K562 (cell line): ENCODE data around the gene TIMP1. TPM values are rescaled to one million over a fixed set of nuclear protein-coding genes. Genes with fewer than 3 reads are reported as not detected.

Source experiments
- CHD4 ChIP-seq: fragments of 200-600 bp; sonication (generic); IDR thresholded peaks from 3 replicates; pipeline ENCODE4 v1.6.1; 2012; ENCODE audit warnings: low read depth, mild to moderate bottlenecking, mixed read lengths, low read length, inconsistent platforms; ENCODE audit not compliant: insufficient read depth, insufficient replicate concordance, poor library complexity, severe bottlenecking
- PHB2 ChIP-seq: fragments of 450-650 bp; IDR thresholded peaks from 2 replicates; pipeline ENCODE4 v1.6.1; 2017; ENCODE audit warnings: low read depth
- POLR2B ChIP-seq: fragments of 450-650 bp; IDR thresholded peaks from 2 replicates; pipeline ENCODE4 v1.6.1; 2018; ENCODE audit warnings: low read depth; ENCODE audit not compliant: partially characterized antibody
- RCOR1 ChIP-seq, 2 experiments: IDR thresholded peaks; 2 replicates each; pipeline ENCODE4 v1.6.1; 2012; ENCODE audit warnings: low read depth in 2 of 2, low read length in 2 of 2, borderline replicate concordance in 1 of 2, improper control_type of control experiment in 1 of 2
- ZC3H11A ChIP-seq: IDR thresholded peaks from 2 replicates; pipeline ENCODE4 v1.6.1; 2012; ENCODE audit warnings: low read depth, low read length, improper control_type of control experiment
- ZNF146 ChIP-seq: IDR thresholded peaks from one replicate; pipeline ENCODE4 v1.6.1; 2018; ENCODE audit warnings: missing compliant biosample characterization; ENCODE audit not compliant: unreplicated experiment
- ZNF175 ChIP-seq: fragments of 200-800 bp; sonication (Bioruptor generic); IDR thresholded peaks from 2 replicates; pipeline ENCODE4 v1.6.1; 2016; ENCODE audit warnings: low read depth, mild to moderate bottlenecking, missing genetic modification characterization, missing compliant biosample characterization
- ZNF316 ChIP-seq: fragments of 450-650 bp; IDR thresholded peaks from 2 replicates; pipeline ENCODE4 v1.6.1; 2016
- ZNF384 ChIP-seq: IDR thresholded peaks from 2 replicates; pipeline ENCODE4 v1.6.1; 2012; ENCODE audit warnings: low read depth, low read length, improper control_type of control experiment
- ZNF75A ChIP-seq: fragments of 450-650 bp; formaldehyde crosslinking; IDR thresholded peaks from 2 replicates; pipeline ENCODE4 v1.4.0; 2020; ENCODE audit warnings: mild to moderate bottlenecking
- polyA plus RNA-seq, 8 experiments: library from polyadenylated mRNA; depleted of rRNA in 4 of 8; stranded (reverse) in 5 of 8; unstranded in 3 of 8; fragments of >200 nt; fragmentation: Nextera tagmentation in 2 of 8; fragmentation: Illumina TruSeq in 1 of 8; extraction: Ambion mirVana in 2 of 8; extraction: Trizol in 1 of 8; gene quantifications; 2 replicates each; pipeline versions ENCODE4 v1.2.1 to v1.2.3, GENCODE V29; 2011 to 2014; ENCODE audit warnings: inconsistent platforms in 1 of 8, missing spikeins in 1 of 8
- total RNA-seq, 7 experiments: library from RNA; depleted of rRNA in 6 of 7; stranded (reverse); fragments of >200 nt in 6 of 7; fragmentation: Illumina TruSeq in 2 of 7; extraction: Trizol in 2 of 7; gene quantifications; 2 replicates each; pipeline versions ENCODE4 v1.2.1 to v1.2.3, GENCODE V29; 2011 to 2021; ENCODE audit warnings: low replicate concordance in 1 of 7
- TF ChIP-seq, protein P1 (sequence below): sonication (generic); formaldehyde crosslinking; IDR thresholded peaks from 2 replicates; pipeline ENCODE4 v1.8.0; 2022; ENCODE audit warnings: mild to moderate bottlenecking, missing genetic modification reagents
- TF ChIP-seq, protein P2 (sequence below): fragments of 450-650 bp; IDR thresholded peaks from one replicate; pipeline ENCODE4 v1.6.1; 2018; ENCODE audit warnings: mild to moderate bottlenecking, moderate library complexity; ENCODE audit not compliant: partially characterized antibody
- TF ChIP-seq, protein P3 (sequence below): fragments of 450-650 bp; IDR thresholded peaks from 2 replicates; pipeline ENCODE4 v1.6.1; 2016; ENCODE audit warnings: low read depth, mild to moderate bottlenecking, moderate library complexity

TIMP1 gene
- total and polyA plus RNA-seq, 9 of the 15 experiments (the other 6 are each of a cell fraction or from before 2014, with no cell fraction given) = 115 to 699 (median 273) TPM

DNA sequence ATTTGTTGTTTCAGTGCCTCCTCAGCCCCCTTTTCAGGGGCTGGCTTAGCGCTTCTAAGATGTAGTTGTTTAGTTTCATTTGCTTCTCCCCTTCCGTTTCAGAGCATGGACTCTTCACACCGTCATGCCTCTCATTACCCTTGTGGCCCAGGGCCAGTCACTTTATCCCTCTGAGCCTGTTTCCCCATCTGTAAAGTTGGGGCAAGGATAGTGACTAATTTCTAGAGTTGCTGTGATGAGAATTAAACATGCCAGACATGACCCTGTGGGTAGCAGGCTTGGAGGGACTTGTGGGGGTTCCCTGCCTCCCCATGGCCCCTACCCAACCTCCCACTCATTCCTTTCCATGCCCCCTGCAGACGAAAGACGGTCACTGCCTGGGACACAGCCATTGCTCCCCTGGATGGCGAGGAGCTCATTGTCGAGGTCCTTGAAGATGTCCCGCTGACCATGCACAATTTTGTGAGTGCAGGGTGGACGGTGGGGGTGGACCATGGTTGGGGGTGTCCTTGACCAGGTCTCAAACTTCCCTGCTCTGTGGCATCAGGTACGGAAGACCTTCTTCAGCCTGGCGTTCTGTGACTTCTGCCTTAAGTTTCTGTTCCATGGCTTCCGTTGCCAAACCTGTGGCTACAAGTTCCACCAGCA, 17.7 kb upstream of the TIMP1 start (continued):
- TF ChIP-seq, protein P1, sequence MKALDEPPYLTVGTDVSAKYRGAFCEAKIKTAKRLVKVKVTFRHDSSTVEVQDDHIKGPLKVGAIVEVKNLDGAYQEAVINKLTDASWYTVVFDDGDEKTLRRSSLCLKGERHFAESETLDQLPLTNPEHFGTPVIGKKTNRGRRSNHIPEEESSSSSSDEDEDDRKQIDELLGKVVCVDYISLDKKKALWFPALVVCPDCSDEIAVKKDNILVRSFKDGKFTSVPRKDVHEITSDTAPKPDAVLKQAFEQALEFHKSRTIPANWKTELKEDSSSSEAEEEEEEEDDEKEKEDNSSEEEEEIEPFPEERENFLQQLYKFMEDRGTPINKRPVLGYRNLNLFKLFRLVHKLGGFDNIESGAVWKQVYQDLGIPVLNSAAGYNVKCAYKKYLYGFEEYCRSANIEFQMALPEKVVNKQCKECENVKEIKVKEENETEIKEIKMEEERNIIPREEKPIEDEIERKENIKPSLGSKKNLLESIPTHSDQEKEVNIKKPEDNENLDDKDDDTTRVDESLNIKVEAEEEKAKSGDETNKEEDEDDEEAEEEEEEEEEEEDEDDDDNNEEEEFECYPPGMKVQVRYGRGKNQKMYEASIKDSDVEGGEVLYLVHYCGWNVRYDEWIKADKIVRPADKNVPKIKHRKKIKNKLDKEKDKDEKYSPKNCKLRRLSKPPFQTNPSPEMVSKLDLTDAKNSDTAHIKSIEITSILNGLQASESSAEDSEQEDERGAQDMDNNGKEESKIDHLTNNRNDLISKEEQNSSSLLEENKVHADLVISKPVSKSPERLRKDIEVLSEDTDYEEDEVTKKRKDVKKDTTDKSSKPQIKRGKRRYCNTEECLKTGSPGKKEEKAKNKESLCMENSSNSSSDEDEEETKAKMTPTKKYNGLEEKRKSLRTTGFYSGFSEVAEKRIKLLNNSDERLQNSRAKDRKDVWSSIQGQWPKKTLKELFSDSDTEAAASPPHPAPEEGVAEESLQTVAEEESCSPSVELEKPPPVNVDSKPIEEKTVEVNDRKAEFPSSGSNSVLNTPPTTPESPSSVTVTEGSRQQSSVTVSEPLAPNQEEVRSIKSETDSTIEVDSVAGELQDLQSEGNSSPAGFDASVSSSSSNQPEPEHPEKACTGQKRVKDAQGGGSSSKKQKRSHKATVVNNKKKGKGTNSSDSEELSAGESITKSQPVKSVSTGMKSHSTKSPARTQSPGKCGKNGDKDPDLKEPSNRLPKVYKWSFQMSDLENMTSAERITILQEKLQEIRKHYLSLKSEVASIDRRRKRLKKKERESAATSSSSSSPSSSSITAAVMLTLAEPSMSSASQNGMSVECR (CRISPR knock-in tag) = no peak
- no peak for TF ChIP-seq ZNF384
- 0 out of 2 replicates have a peak, but pooled peaks have one; percentile 15 for TF ChIP-seq ZNF175 (CRISPR knock-in tag)
- TF ChIP-seq POLR2B = no peak
- 0 out of 2 replicates have a peak, but pooled peaks have one; percentile 16 for TF ChIP-seq ZNF316
- TF ChIP-seq ZNF146 (CRISPR knock-in tag) = no peak
- TF ChIP-seq PHB2 = no peak
- TF ChIP-seq ZNF75A (CRISPR knock-in tag) = no peak
- TF ChIP-seq CHD4 = no peak
- TF ChIP-seq, protein P2, sequence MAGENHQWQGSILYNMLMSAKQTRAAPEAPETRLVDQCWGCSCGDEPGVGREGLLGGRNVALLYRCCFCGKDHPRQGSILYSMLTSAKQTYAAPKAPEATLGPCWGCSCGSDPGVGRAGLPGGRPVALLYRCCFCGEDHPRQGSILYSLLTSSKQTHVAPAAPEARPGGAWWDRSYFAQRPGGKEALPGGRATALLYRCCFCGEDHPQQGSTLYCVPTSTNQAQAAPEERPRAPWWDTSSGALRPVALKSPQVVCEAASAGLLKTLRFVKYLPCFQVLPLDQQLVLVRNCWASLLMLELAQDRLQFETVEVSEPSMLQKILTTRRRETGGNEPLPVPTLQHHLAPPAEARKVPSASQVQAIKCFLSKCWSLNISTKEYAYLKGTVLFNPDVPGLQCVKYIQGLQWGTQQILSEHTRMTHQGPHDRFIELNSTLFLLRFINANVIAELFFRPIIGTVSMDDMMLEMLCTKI = no peak
- no peak for TF ChIP-seq RCOR1 (IDR thresholded peaks at IDR 0.05; ENCODE audit: borderline replicate concordance in 1 of 2, low read depth in 2 of 2, low read length in 2 of 2)
- TF ChIP-seq ZC3H11A = no peak
- TF ChIP-seq, protein P3, sequence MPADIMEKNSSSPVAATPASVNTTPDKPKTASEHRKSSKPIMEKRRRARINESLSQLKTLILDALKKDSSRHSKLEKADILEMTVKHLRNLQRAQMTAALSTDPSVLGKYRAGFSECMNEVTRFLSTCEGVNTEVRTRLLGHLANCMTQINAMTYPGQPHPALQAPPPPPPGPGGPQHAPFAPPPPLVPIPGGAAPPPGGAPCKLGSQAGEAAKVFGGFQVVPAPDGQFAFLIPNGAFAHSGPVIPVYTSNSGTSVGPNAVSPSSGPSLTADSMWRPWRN = no peak
